SU-DHL-6 (cell line): ENCODE data around the gene CASK.

Source experiments
- EZH2phosphoT487 ChIP-seq: fragments of 200-600 bp; sonication (generic), shearing (Covaris generic); conservative IDR thresholded peaks from 2 replicates; pipeline ENCODE4 v1.6.1; 2018; ENCODE audit warnings: mild to moderate bottlenecking, antibody characterized with exemption, low read length, moderate library complexity, mixed read lengths
- TF ChIP-seq, protein P1 (sequence below): fragments of 200-600 bp; sonication (generic); IDR thresholded peaks from one replicate; pipeline ENCODE4 v1.5.1; 2017; ENCODE audit warnings: antibody characterized with exemption, mild to moderate bottlenecking, low read length, moderate library complexity; ENCODE audit not compliant: insufficient read depth, poor library complexity, severe bottlenecking

DNA sequence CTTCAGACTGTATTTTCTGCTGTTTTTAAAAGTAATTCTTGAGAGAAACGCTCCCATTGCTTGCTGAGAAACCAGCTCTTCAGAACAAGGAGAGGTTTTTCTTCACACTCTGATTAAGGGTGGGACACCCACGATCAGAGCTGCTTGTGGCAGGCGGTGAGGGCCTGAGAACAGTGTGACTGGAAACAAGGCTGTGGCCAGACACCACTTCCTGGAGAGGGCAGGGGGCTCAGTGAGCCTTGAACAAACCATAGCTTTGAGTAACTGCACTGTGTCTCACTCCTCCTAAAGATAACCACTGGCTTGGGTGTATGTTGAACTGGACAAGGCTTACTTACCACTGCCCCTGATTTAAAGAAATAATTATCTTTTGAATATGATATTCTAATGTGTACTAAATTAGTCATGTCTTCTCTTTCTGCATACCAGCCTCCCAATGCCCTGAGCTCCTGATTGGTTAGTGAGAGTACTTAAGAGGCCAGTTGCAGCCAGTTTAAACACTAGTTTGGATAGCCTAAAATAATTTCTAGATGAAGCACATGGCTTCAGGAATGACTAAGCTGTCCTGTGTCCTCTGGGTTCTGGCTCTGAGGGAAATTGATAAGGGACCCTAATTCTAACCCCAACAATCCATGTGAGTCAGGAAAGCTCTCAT lies 203.1 kb downstream of the CASK start:
- TF ChIP-seq, protein P1, sequence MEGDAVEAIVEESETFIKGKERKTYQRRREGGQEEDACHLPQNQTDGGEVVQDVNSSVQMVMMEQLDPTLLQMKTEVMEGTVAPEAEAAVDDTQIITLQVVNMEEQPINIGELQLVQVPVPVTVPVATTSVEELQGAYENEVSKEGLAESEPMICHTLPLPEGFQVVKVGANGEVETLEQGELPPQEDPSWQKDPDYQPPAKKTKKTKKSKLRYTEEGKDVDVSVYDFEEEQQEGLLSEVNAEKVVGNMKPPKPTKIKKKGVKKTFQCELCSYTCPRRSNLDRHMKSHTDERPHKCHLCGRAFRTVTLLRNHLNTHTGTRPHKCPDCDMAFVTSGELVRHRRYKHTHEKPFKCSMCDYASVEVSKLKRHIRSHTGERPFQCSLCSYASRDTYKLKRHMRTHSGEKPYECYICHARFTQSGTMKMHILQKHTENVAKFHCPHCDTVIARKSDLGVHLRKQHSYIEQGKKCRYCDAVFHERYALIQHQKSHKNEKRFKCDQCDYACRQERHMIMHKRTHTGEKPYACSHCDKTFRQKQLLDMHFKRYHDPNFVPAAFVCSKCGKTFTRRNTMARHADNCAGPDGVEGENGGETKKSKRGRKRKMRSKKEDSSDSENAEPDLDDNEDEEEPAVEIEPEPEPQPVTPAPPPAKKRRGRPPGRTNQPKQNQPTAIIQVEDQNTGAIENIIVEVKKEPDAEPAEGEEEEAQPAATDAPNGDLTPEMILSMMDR, result no peak
- TF ChIP-seq EZH2phosphoT487, result no peak
